HEK293 (cell line): Measurements from ENCODE around the gene MYBBP1A.
A peak's percentile ranks its signal among the peaks of the same experiment; 100 is the strongest.

Source experiments
- BCL11A ChIP-seq: fragments of 450-650 bp; formaldehyde crosslinking; IDR thresholded peaks from 2 replicates; pipeline ENCODE4 v1.5.1; 2016; ENCODE audit warnings: low read depth, missing biosample characterization, missing genetic modification characterization
- GFI1B ChIP-seq: fragments of 450-650 bp; formaldehyde crosslinking; IDR thresholded peaks from 2 replicates; pipeline ENCODE4 v1.5.1; 2016; ENCODE audit warnings: missing biosample characterization, missing genetic modification characterization
- GLI2 ChIP-seq: fragments of 450-650 bp; formaldehyde crosslinking; IDR thresholded peaks from 2 replicates; pipeline ENCODE4; 2017; ENCODE audit warnings: missing biosample characterization, missing genetic modification characterization, low read depth, borderline replicate concordance
- KLF16 ChIP-seq: fragments of 450-650 bp; formaldehyde crosslinking; IDR thresholded peaks from 2 replicates; pipeline ENCODE4 v1.5.1; 2017; ENCODE audit warnings: missing biosample characterization, missing genetic modification characterization
- OVOL3 ChIP-seq: fragments of 450-650 bp; formaldehyde crosslinking; IDR thresholded peaks from 2 replicates; pipeline ENCODE4 v1.5.1; 2016; ENCODE audit warnings: missing biosample characterization, missing genetic modification characterization
- SETDB1 ChIP-seq: IDR thresholded peaks from one replicate; pipeline ENCODE4 v1.6.1; 2017; ENCODE audit warnings: mild to moderate bottlenecking, low read length, moderate library complexity, mixed read lengths; ENCODE audit not compliant: insufficient read length
- YY1 ChIP-seq: fragments of 450-650 bp; formaldehyde crosslinking; IDR thresholded peaks from 2 replicates; pipeline ENCODE4 v1.5.1; 2018; ENCODE audit warnings: missing biosample characterization, missing genetic modification characterization
- ZBTB17 ChIP-seq: fragments of 450-650 bp; formaldehyde crosslinking; IDR thresholded peaks from 2 replicates; pipeline ENCODE4 v1.5.1; 2016; ENCODE audit warnings: missing biosample characterization, missing genetic modification characterization
- ZBTB48 ChIP-seq: fragments of 450-650 bp; formaldehyde crosslinking; IDR thresholded peaks from 2 replicates; pipeline ENCODE4 v1.5.1; 2016; ENCODE audit warnings: missing biosample characterization, missing genetic modification characterization
- ZBTB7A ChIP-seq: fragments of 450-650 bp; formaldehyde crosslinking; IDR thresholded peaks from 2 replicates; pipeline ENCODE4 v1.5.1; 2016; ENCODE audit warnings: low read depth, missing biosample characterization, missing genetic modification characterization
- ZNF114 ChIP-seq: fragments of 450-650 bp; formaldehyde crosslinking; IDR thresholded peaks from 2 replicates; pipeline ENCODE4 v1.5.0; 2017; ENCODE audit warnings: missing biosample characterization, missing genetic modification characterization
- ZNF121 ChIP-seq: fragments of 450-650 bp; formaldehyde crosslinking; IDR thresholded peaks from 2 replicates; pipeline ENCODE4 v1.5.1; 2016; ENCODE audit warnings: missing biosample characterization, missing genetic modification characterization
- ZNF169 ChIP-seq: fragments of 450-650 bp; formaldehyde crosslinking; IDR thresholded peaks from 2 replicates; pipeline ENCODE4 v1.5.1; 2016; ENCODE audit warnings: missing biosample characterization, missing genetic modification characterization
- ZNF184 ChIP-seq: fragments of 450-650 bp; IDR thresholded peaks from 2 replicates; pipeline ENCODE4 v1.5.1; 2018; ENCODE audit warnings: missing biosample characterization, mild to moderate bottlenecking, missing genetic modification characterization
- ZNF19 ChIP-seq: fragments of 450-650 bp; formaldehyde crosslinking; IDR thresholded peaks from 2 replicates; pipeline ENCODE4; 2016; ENCODE audit warnings: missing biosample characterization, missing genetic modification characterization, low read depth
- ZNF2 ChIP-seq: fragments of 450-650 bp; formaldehyde crosslinking; IDR thresholded peaks from 2 replicates; pipeline ENCODE4 v1.5.1; 2016; ENCODE audit warnings: missing biosample characterization, missing genetic modification characterization
- ZNF202 ChIP-seq: fragments of 450-650 bp; formaldehyde crosslinking; IDR thresholded peaks from 2 replicates; pipeline ENCODE4 v1.5.1; 2016; ENCODE audit warnings: missing biosample characterization, missing genetic modification characterization, borderline replicate concordance
- ZNF223 ChIP-seq: fragments of 450-650 bp; formaldehyde crosslinking; IDR thresholded peaks from 2 replicates; pipeline ENCODE4 v1.5.1; 2016; ENCODE audit warnings: missing biosample characterization, missing genetic modification characterization
- ZNF37A ChIP-seq: fragments of 450-650 bp; IDR thresholded peaks from 2 replicates; pipeline ENCODE4 v1.5.1; 2018; ENCODE audit warnings: missing biosample characterization, missing genetic modification characterization
- ZNF473 ChIP-seq: fragments of 450-650 bp; formaldehyde crosslinking; IDR thresholded peaks from 2 replicates; pipeline ENCODE4 v1.5.1; 2017; ENCODE audit warnings: missing biosample characterization, missing genetic modification characterization
- ZNF629 ChIP-seq: fragments of 450-650 bp; formaldehyde crosslinking; IDR thresholded peaks from 2 replicates; pipeline ENCODE4 v1.5.1; 2017; ENCODE audit warnings: missing biosample characterization, missing genetic modification characterization
- ZNF664 ChIP-seq: fragments of 450-650 bp; formaldehyde crosslinking; IDR thresholded peaks from 2 replicates; pipeline ENCODE4 v1.5.1; 2016; ENCODE audit warnings: missing biosample characterization, missing genetic modification characterization
- ZNF670 ChIP-seq: fragments of 450-650 bp; formaldehyde crosslinking; IDR thresholded peaks from 2 replicates; pipeline ENCODE4 v1.5.1; 2016; ENCODE audit warnings: missing biosample characterization, missing genetic modification characterization, low read depth
- ZNF704 ChIP-seq: fragments of 450-650 bp; formaldehyde crosslinking; IDR thresholded peaks from 2 replicates; pipeline ENCODE4 v1.5.1; 2016; ENCODE audit warnings: missing biosample characterization, missing genetic modification characterization
- ZNF707 ChIP-seq: fragments of 450-650 bp; formaldehyde crosslinking; IDR thresholded peaks from 2 replicates; pipeline ENCODE4 v1.5.1; 2016; ENCODE audit warnings: missing biosample characterization, missing genetic modification characterization
- ZNF791 ChIP-seq: fragments of 450-650 bp; formaldehyde crosslinking; IDR thresholded peaks from 2 replicates; pipeline ENCODE4 v1.5.1; 2016; ENCODE audit warnings: missing biosample characterization, missing genetic modification characterization
- ZSCAN30 ChIP-seq: fragments of 450-650 bp; IDR thresholded peaks from 2 replicates; pipeline ENCODE4 v1.5.1; 2018; ENCODE audit warnings: missing biosample characterization, mild to moderate bottlenecking, missing genetic modification characterization, moderate library complexity
- TF ChIP-seq, protein P1 (sequence below): fragments of 450-650 bp; formaldehyde crosslinking; IDR thresholded peaks from 2 replicates; pipeline ENCODE4 v1.5.1; 2016; ENCODE audit warnings: missing biosample characterization, missing genetic modification characterization, borderline replicate concordance
- TF ChIP-seq, protein P2 (sequence below): fragments of 450-650 bp; formaldehyde crosslinking; IDR thresholded peaks from 2 replicates; pipeline ENCODE4 v1.5.1; 2016; ENCODE audit warnings: missing biosample characterization, missing genetic modification characterization
- TF ChIP-seq, protein P3 (sequence below): fragments of 450-650 bp; formaldehyde crosslinking; IDR thresholded peaks from 2 replicates; pipeline ENCODE4 v1.5.1; 2017; ENCODE audit warnings: missing biosample characterization, missing genetic modification characterization

Gene MYBBP1A

GRCh38 chr17:4554997-4555799, at the start of gene MYBBP1A (continued):
- TF ChIP-seq, protein P1, sequence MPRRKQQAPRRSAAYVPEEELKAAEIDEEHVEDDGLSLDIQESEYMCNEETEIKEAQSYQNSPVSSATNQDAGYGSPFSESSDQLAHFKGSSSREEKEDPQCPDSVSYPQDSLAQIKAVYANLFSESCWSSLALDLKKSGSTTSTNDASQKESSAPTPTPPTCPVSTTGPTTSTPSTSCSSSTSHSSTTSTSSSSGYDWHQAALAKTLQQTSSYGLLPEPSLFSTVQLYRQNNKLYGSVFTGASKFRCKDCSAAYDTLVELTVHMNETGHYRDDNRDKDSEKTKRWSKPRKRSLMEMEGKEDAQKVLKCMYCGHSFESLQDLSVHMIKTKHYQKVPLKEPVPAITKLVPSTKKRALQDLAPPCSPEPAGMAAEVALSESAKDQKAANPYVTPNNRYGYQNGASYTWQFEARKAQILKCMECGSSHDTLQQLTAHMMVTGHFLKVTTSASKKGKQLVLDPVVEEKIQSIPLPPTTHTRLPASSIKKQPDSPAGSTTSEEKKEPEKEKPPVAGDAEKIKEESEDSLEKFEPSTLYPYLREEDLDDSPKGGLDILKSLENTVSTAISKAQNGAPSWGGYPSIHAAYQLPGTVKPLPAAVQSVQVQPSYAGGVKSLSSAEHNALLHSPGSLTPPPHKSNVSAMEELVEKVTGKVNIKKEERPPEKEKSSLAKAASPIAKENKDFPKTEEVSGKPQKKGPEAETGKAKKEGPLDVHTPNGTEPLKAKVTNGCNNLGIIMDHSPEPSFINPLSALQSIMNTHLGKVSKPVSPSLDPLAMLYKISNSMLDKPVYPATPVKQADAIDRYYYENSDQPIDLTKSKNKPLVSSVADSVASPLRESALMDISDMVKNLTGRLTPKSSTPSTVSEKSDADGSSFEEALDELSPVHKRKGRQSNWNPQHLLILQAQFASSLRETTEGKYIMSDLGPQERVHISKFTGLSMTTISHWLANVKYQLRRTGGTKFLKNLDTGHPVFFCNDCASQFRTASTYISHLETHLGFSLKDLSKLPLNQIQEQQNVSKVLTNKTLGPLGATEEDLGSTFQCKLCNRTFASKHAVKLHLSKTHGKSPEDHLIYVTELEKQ (tag by site-specific recombination), result no peak
- TF ChIP-seq ZNF791 (tag by site-specific recombination) (no peak), YY1 (no peak), ZNF223 (no peak), ZNF19 (no peak), ZNF169 (tag by site-specific recombination) (no peak; the same call in 1 of the 2 replicates), ZNF670 (tag by site-specific recombination) (no peak), ZNF121 (tag by site-specific recombination) (no peak), ZBTB7A (tag by site-specific recombination) (no peak), ZNF37A (tag by site-specific recombination) (no peak), ZNF629 (tag by site-specific recombination) (0 out of 2 replicates have a peak, but pooled peaks have one; percentile 20), GLI2 (no peak), ZBTB48 (tag by site-specific recombination) (no peak), BCL11A (no peak), SETDB1 (no peak), ZNF184 (no peak), OVOL3 (tag by site-specific recombination) (peak; percentile 75; the same call in 1 of the 2 replicates), ZNF202 (no peak), ZNF664 (tag by site-specific recombination) (no peak), ZNF114 (no peak), ZNF707 (tag by site-specific recombination) (no peak), GFI1B (no peak), KLF16 (0 out of 2 replicates have a peak, but pooled peaks have one; percentile 68), ZNF473 (tag by site-specific recombination) (no peak), ZBTB17 (peak; percentile 75), ZSCAN30 (no peak; the same call in 1 of the 2 replicates), ZNF704 (no peak), ZNF2 (peak; percentile 19; the same call in 1 of the 2 replicates)
- TF ChIP-seq, protein P2, sequence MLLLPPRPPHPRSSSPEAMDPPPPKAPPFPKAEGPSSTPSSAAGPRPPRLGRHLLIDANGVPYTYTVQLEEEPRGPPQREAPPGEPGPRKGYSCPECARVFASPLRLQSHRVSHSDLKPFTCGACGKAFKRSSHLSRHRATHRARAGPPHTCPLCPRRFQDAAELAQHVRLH (tag by site-specific recombination), result no peak
- TF ChIP-seq, protein P3, sequence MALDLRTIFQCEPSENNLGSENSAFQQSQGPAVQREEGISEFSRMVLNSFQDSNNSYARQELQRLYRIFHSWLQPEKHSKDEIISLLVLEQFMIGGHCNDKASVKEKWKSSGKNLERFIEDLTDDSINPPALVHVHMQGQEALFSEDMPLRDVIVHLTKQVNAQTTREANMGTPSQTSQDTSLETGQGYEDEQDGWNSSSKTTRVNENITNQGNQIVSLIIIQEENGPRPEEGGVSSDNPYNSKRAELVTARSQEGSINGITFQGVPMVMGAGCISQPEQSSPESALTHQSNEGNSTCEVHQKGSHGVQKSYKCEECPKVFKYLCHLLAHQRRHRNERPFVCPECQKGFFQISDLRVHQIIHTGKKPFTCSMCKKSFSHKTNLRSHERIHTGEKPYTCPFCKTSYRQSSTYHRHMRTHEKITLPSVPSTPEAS (tag by site-specific recombination), result no peak
